ENCODE data around the gene SMAGP.

Gene SMAGP

GRCh38 chr12:51205350-51205749, 64.9 kb downstream of the SMAGP start:
- H3K4me3 ChIP-seq (ENCODE audit: low read depth, low read length), result no peak overlapping the region
- no peaks in the 10 kb centered on the region for H3K79me2 ChIP-seq (ENCODE audit: control insufficient read depth, insufficient read depth, low read length, unreplicated experiment)
- H3K4me1 ChIP-seq (ENCODE audit: control insufficient read depth, insufficient read depth, low read length, unreplicated experiment), result no peaks in the 10 kb centered on the region
- no peaks in the 10 kb centered on the region for H3K27me3 ChIP-seq (ENCODE audit: insufficient read depth, low read length)
- H2AFZ ChIP-seq (ENCODE audit: low read length, unreplicated experiment), result no peak overlapping the region
- no peaks in the 10 kb centered on the region for H3K36me3 ChIP-seq (ENCODE audit: insufficient read depth, low read length)
- no peak overlapping the region for H3K27ac ChIP-seq (ENCODE audit: low read depth, low read length)

- Histone ChIP-seq H3K27ac (ENCODE audit: low read depth, low read length) (no peak overlapping the region), H2AFZ (ENCODE audit: low read length, unreplicated experiment) (no peak overlapping the region), H3K4me3 (ENCODE audit: low read depth, low read length) (no peak overlapping the region), H3K4me1 (ENCODE audit: control insufficient read depth, insufficient read depth, low read length, unreplicated experiment) (no peaks in the 10 kb centered on the region), H3K79me2 (ENCODE audit: control insufficient read depth, insufficient read depth, low read length, unreplicated experiment) (no peaks in the 10 kb centered on the region), H3K27me3 (ENCODE audit: insufficient read depth, low read length) (no peaks in the 10 kb centered on the region), H3K36me3 (ENCODE audit: insufficient read depth, low read length) (no peaks in the 10 kb centered on the region)
Measured at GRCh38 chr12:51202718-51203117, 67.5 kb downstream of the SMAGP start.

- Histone ChIP-seq H3K4me1 (ENCODE audit: control insufficient read depth, insufficient read depth, low read length, unreplicated experiment) (no peaks in the 10 kb centered on the region), H2AFZ (ENCODE audit: low read length, unreplicated experiment) (no peak overlapping the region), H3K27ac (ENCODE audit: low read depth, low read length) (no peak overlapping the region), H3K36me3 (ENCODE audit: insufficient read depth, low read length) (no peaks in the 10 kb centered on the region), H3K4me3 (ENCODE audit: low read depth, low read length) (no peak overlapping the region), H3K79me2 (ENCODE audit: control insufficient read depth, insufficient read depth, low read length, unreplicated experiment) (no peaks in the 10 kb centered on the region), H3K27me3 (ENCODE audit: insufficient read depth, low read length) (no peaks in the 10 kb centered on the region)
Measured at GRCh38 chr12:51200806-51201205, 69.4 kb downstream of the SMAGP start.

- Histone ChIP-seq H3K36me3 (ENCODE audit: insufficient read depth, low read length) (no peaks in the 10 kb centered on the region), H3K79me2 (ENCODE audit: control insufficient read depth, insufficient read depth, low read length, unreplicated experiment) (no peaks in the 10 kb centered on the region), H3K27me3 (ENCODE audit: insufficient read depth, low read length) (no peaks in the 10 kb centered on the region), H3K27ac (ENCODE audit: low read depth, low read length) (no peak overlapping the region), H3K4me1 (ENCODE audit: control insufficient read depth, insufficient read depth, low read length, unreplicated experiment) (no peaks in the 10 kb centered on the region), H3K4me3 (ENCODE audit: low read depth, low read length) (no peak overlapping the region), H2AFZ (ENCODE audit: low read length, unreplicated experiment) (no peak overlapping the region)
Measured at GRCh38 chr12:51200156-51200555, 70.1 kb downstream of the SMAGP start.

GRCh38 chr12:51199366-51199945, 70.8 kb downstream of the SMAGP start:
- H2AFZ ChIP-seq (ENCODE audit: low read length, unreplicated experiment), result no peak overlapping the region
- no peaks in the 10 kb centered on the region for H3K4me1 ChIP-seq (ENCODE audit: control insufficient read depth, insufficient read depth, low read length, unreplicated experiment)
- H3K36me3 ChIP-seq (ENCODE audit: insufficient read depth, low read length), result no peaks in the 10 kb centered on the region
- no peaks in the 10 kb centered on the region for H3K27me3 ChIP-seq (ENCODE audit: insufficient read depth, low read length)
- no peaks in the 10 kb centered on the region for H3K79me2 ChIP-seq (ENCODE audit: control insufficient read depth, insufficient read depth, low read length, unreplicated experiment)
- H3K4me3 ChIP-seq (ENCODE audit: low read depth, low read length), result no peak overlapping the region
- no peak overlapping the region for H3K27ac ChIP-seq (ENCODE audit: low read depth, low read length)

- Histone ChIP-seq H3K36me3 (ENCODE audit: insufficient read depth, low read length) (no peaks in the 10 kb centered on the region), H3K27ac (ENCODE audit: low read depth, low read length) (no peak overlapping the region), H2AFZ (ENCODE audit: low read length, unreplicated experiment) (no peak overlapping the region), H3K4me3 (ENCODE audit: low read depth, low read length) (no peak overlapping the region), H3K27me3 (ENCODE audit: insufficient read depth, low read length) (no peaks in the 10 kb centered on the region), H3K4me1 (ENCODE audit: control insufficient read depth, insufficient read depth, low read length, unreplicated experiment) (no peaks in the 10 kb centered on the region), H3K79me2 (ENCODE audit: control insufficient read depth, insufficient read depth, low read length, unreplicated experiment) (no peaks in the 10 kb centered on the region)
Measured at GRCh38 chr12:51198568-51199365, 71.4 kb downstream of the SMAGP start.

- Histone ChIP-seq H3K27ac (ENCODE audit: low read depth, low read length) (no peak overlapping the region), H3K4me3 (ENCODE audit: low read depth, low read length) (no peak overlapping the region), H3K36me3 (ENCODE audit: insufficient read depth, low read length) (no peaks in the 10 kb centered on the region), H2AFZ (ENCODE audit: low read length, unreplicated experiment) (no peak overlapping the region), H3K27me3 (ENCODE audit: insufficient read depth, low read length) (no peaks in the 10 kb centered on the region), H3K79me2 (ENCODE audit: control insufficient read depth, insufficient read depth, low read length, unreplicated experiment) (no peaks in the 10 kb centered on the region), H3K4me1 (ENCODE audit: control insufficient read depth, insufficient read depth, low read length, unreplicated experiment) (no peaks in the 10 kb centered on the region)
Measured at GRCh38 chr12:51197736-51198567, 72.3 kb downstream of the SMAGP start.

- Histone ChIP-seq H3K27ac (ENCODE audit: low read depth, low read length) (no peak overlapping the region), H2AFZ (ENCODE audit: low read length, unreplicated experiment) (no peak overlapping the region), H3K79me2 (ENCODE audit: control insufficient read depth, insufficient read depth, low read length, unreplicated experiment) (no peaks in the 10 kb centered on the region), H3K27me3 (ENCODE audit: insufficient read depth, low read length) (no peaks in the 10 kb centered on the region), H3K4me1 (ENCODE audit: control insufficient read depth, insufficient read depth, low read length, unreplicated experiment) (no peaks in the 10 kb centered on the region), H3K4me3 (ENCODE audit: low read depth, low read length) (no peak overlapping the region), H3K36me3 (ENCODE audit: insufficient read depth, low read length) (no peaks in the 10 kb centered on the region)
Measured at GRCh38 chr12:51196547-51196946, 73.7 kb downstream of the SMAGP start.

GRCh38 chr12:51195841-51196240, 74.4 kb downstream of the SMAGP start:
- Histone ChIP-seq H3K36me3 (ENCODE audit: insufficient read depth, low read length) (no peaks in the 10 kb centered on the region), H3K4me1 (ENCODE audit: control insufficient read depth, insufficient read depth, low read length, unreplicated experiment) (no peaks in the 10 kb centered on the region), H3K27me3 (ENCODE audit: insufficient read depth, low read length) (no peaks in the 10 kb centered on the region), H3K79me2 (ENCODE audit: control insufficient read depth, insufficient read depth, low read length, unreplicated experiment) (no peaks in the 10 kb centered on the region), H2AFZ (ENCODE audit: low read length, unreplicated experiment) (no peak overlapping the region), H3K27ac (ENCODE audit: low read depth, low read length) (no peak overlapping the region), H3K4me3 (ENCODE audit: low read depth, low read length) (no peak overlapping the region)
